ENCODE measurements around the gene SPOCK3. TPM values are rescaled to one million over a fixed set of nuclear protein-coding genes. Genes with fewer than 3 reads are reported as not detected.
"Not testable (repeated sequence)": the region's sequence is repeated elsewhere in the genome, so short reads cannot be mapped to it uniquely, and the experiment has no call there.

SPOCK3 gene
- total RNA-seq, 2 experiments from 2014 or later = not detected

DNA sequence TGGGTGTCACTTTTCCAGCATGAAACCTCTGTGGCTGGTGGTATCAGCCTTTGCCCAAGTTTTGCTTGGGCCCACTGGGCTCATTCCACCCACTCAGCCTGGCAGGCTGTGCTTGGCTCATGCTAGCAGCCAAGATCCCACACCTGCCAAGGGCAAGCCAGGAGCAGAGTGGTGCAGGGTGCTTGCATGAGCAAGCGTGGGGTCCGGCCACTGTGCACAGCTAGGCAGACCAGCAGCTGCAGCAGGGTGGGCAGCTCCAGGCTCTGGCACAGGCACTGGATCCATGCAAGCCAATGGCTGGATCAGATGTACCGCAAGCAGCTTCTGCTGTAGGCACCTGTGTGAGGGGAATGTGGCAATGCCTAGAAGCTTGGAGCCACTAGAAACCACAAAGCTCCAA lies 253.9 kb downstream of the SPOCK3 start:
- DNase-seq (no peak), ATAC-seq (no peak)
- CTCF ChIA-PET = no interaction called here
- Mint-ChIP-seq H3K4me1 (ENCODE audit: low read depth) (no peaks in the 10 kb centered on the region), H3K9me3 (ENCODE audit: insufficient read depth) (no peaks in the 10 kb centered on the region), H3K27ac (no peak overlapping the region), H3K27me3 (ENCODE audit: low read depth) (no peaks in the 10 kb centered on the region), H3K36me3 (ENCODE audit: low read depth) (no peaks in the 10 kb centered on the region), H3K4me3 (no peak overlapping the region)
- POLR2A ChIA-PET = no interaction called here

DNA sequence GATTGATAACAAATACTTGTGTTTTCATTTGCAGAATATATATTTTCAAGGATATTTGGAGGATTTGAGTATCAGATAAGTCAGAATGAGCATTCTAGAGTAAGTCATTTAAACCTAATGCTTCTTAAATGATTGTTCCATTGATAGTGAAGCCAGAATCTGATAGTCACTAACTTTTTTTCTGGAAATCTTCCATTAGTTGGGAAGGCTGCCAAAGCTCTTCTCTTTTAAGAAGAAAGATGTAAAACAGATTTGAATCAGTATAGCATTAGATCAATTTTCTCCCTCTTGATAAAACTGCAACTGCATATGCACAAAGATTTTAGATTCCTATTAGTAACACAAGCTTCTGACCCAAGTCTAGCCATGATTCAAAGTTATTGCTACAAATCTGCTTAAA lies 256.7 kb downstream of the SPOCK3 start:
- CTCF ChIA-PET = no interaction called here
- no peaks in the 10 kb centered on the region for H3K27me3 Mint-ChIP-seq (ENCODE audit: low read depth)
- no peak overlapping the region for H3K27ac Mint-ChIP-seq
- no peak overlapping the region for H3K4me3 Mint-ChIP-seq
- no peaks in the 10 kb centered on the region for H3K9me3 Mint-ChIP-seq (ENCODE audit: insufficient read depth)
- no peak for ATAC-seq
- H3K4me1 Mint-ChIP-seq (ENCODE audit: low read depth) = no peaks in the 10 kb centered on the region
- POLR2A ChIA-PET = no interaction called here
- no peak for DNase-seq
- no peaks in the 10 kb centered on the region for H3K36me3 Mint-ChIP-seq (ENCODE audit: low read depth)

DNA sequence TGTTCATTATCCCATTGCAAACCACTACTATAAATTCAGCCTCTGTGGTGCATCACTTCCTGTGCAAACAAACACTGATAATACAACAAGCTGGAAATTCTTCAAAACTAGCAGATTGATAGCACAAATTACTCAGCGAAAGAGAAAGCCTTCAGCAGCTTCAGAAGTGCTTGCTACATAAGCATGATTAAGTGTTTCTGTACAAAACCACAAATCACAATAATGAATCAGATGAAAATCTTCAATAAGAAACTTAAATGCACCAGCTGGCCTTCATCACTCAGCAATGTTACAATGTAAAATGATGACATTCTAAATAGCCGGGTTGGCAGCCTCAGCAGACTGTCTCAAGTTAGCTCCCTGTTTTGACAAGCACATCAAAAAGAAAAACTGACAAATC lies 262.2 kb downstream of the SPOCK3 start:
- Mint-ChIP-seq H3K36me3 (ENCODE audit: low read depth) (no peaks in the 10 kb centered on the region), H3K27ac (no peak overlapping the region), H3K4me1 (ENCODE audit: low read depth) (no peaks in the 10 kb centered on the region), H3K27me3 (ENCODE audit: low read depth) (no peaks in the 10 kb centered on the region), H3K4me3 (no peak overlapping the region), H3K9me3 (ENCODE audit: insufficient read depth) (no peaks in the 10 kb centered on the region)
- no peak for DNase-seq
- ChIA-PET POLR2A (no interaction called here), CTCF (no interaction called here)
- ATAC-seq = no peak

DNA sequence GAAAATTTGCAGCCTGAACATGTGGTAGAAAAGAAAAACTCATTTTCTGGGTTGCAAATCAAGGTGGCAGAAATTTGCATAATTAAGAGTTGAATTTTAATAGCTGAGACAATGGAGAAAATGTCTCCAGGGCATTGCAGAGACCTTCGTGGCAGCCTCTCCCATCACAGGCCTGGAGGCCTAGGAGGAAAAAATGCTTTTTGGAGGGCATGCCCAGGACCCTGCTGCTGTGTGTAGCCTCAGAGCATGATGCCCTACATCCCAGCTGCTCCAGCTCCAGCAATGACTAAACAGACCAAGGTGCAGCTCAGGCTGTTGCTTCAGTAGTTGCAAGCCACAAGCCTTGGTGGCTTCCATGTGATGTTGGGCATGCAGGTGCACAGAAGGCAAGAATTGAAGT lies 266.1 kb downstream of the SPOCK3 start:
- H3K27me3 Mint-ChIP-seq (ENCODE audit: low read depth); H3K4me1 Mint-ChIP-seq (ENCODE audit: low read depth); H3K4me3 Mint-ChIP-seq; H3K36me3 Mint-ChIP-seq (ENCODE audit: low read depth); CTCF ChIA-PET; H3K9me3 Mint-ChIP-seq (ENCODE audit: insufficient read depth); H3K27ac Mint-ChIP-seq; DNase-seq; ATAC-seq; POLR2A ChIA-PET: not testable (repeated sequence)

DNA sequence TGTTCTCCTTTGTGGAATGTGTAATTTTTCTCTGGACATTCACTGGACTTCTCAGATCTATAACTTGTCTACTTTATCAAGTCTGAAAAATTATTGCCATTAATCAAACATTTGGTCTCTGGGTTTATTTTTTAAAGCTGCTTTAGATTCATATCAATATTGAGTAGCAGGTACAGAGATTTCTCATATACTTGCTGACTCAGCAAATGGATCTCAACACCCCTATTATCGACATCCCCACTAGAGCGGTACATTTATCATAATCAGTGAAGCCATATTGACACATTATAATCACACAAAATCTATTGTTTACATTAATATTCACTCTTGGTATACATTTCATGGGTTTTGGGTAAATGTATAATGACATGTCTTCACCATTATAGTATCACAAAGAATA lies 268.7 kb downstream of the SPOCK3 start:
- POLR2A ChIA-PET = no interaction called here
- Mint-ChIP-seq H3K27me3 (ENCODE audit: low read depth) (no peaks in the 10 kb centered on the region), H3K9me3 (ENCODE audit: insufficient read depth) (no peaks in the 10 kb centered on the region), H3K27ac (no peak overlapping the region), H3K4me3 (no peak overlapping the region), H3K4me1 (ENCODE audit: low read depth) (no peaks in the 10 kb centered on the region), H3K36me3 (ENCODE audit: low read depth) (no peaks in the 10 kb centered on the region)
- CTCF ChIA-PET = no interaction called here
- ATAC-seq (no peak), DNase-seq (no peak)

DNA sequence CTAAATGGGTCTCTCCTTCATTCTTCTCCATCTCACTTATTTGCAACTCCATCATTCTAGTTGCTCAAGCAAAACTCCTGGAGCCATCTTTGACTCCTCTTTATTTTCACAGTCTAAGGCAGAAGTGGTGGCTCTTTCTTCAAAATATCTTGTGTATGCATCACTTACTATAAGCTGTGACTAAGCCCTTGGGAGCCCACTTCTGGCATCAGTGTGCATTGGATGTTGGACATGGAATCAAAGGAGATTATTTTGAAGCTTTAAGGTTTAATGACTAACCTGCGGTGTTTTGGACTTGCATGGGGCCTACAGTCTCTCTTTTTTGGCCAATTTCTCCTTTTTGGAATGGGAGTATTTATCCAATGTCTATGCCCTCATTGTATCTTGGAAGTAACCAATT lies 276.8 kb downstream of the SPOCK3 start:
- H3K27ac Mint-ChIP-seq = no peak overlapping the region
- no peaks in the 10 kb centered on the region for H3K4me1 Mint-ChIP-seq (ENCODE audit: low read depth)
- peaks cover 12% of the 10 kb centered on the region for H3K9me3 Mint-ChIP-seq (ENCODE audit: insufficient read depth)
- ChIA-PET POLR2A (no interaction called here), CTCF (no interaction called here)
- ATAC-seq = no peak
- DNase-seq = no peak
- no peaks in the 10 kb centered on the region for H3K36me3 Mint-ChIP-seq (ENCODE audit: low read depth)
- no peaks in the 10 kb centered on the region for H3K27me3 Mint-ChIP-seq (ENCODE audit: low read depth)
- H3K4me3 Mint-ChIP-seq = no peak overlapping the region

DNA sequence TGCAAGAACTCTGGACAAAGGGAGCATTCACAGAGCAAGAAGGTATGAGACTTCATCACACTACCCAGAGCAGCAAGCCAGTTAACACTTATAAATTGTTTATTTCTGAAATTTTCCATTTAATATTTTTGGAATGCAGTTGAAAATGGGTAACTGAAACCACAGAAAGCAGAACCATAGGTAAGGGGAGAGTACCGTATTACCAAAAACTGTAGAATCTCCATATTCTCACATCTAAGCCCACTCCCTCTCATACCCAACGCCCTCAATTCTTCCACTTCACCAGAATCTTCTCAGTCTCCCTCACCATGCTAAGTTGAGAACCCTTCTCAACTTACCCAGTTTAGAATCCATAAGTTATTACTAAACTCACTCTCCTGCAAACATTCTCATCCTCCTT lies 277.8 kb downstream of the SPOCK3 start:
- Mint-ChIP-seq H3K4me1 (ENCODE audit: low read depth) (no peaks in the 10 kb centered on the region), H3K27ac (no peak overlapping the region), H3K27me3 (ENCODE audit: low read depth) (no peaks in the 10 kb centered on the region), H3K9me3 (ENCODE audit: insufficient read depth) (peaks cover 12% of the 10 kb centered on the region), H3K36me3 (ENCODE audit: low read depth) (no peaks in the 10 kb centered on the region), H3K4me3 (no peak overlapping the region)
- ATAC-seq (no peak), DNase-seq (no peak)
- ChIA-PET CTCF (no interaction called here), POLR2A (no interaction called here)

DNA sequence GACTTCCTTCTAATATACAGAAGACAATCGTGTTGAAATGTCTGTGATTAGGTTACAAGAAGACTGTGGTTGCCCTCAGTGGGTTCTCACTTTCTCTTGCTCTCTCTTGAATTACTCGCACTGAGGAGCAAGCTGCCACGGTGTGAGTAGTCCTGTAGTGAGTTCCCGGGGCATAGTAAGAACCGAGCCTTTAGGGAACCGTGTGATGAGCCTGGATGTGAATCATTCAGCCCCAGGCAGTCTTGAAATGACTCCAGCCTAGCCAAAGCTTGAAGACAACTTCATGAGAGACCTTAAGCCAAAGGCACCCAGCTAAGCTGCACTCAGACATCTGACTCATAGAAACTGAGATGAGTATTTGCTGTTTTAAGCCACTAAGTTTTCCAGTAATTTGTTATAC lies 292.7 kb downstream of the SPOCK3 start:
- no peak for DNase-seq
- Mint-ChIP-seq H3K4me3 (no peak overlapping the region), H3K4me1 (ENCODE audit: low read depth) (no peaks in the 10 kb centered on the region), H3K9me3 (ENCODE audit: insufficient read depth) (no peaks in the 10 kb centered on the region), H3K27ac (no peak overlapping the region), H3K36me3 (ENCODE audit: low read depth) (no peaks in the 10 kb centered on the region), H3K27me3 (ENCODE audit: low read depth) (no peaks in the 10 kb centered on the region)
- no peak for ATAC-seq
- POLR2A ChIA-PET = no interaction called here
- CTCF ChIA-PET = no interaction called here

DNA sequence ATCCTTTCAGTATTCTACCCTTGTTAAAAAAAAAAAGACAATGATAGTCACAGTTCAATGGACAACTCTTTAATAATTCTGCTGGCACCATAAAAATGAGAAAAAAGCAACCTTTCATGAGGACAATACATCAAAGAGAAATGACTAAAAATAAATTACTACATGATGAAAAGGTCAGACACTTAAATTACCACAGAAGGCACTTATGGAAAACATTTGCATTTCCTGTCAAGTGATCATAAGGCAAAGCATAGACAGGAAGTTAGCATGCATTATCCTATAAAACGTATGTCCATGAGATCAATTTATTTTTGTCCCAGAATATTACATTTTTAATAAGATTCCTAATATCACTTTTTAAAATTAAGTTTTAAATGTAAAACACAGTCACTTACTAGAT lies 303.8 kb downstream of the SPOCK3 start:
- Mint-ChIP-seq H3K36me3 (ENCODE audit: low read depth) (no peaks in the 10 kb centered on the region), H3K4me3 (no peak overlapping the region), H3K4me1 (ENCODE audit: low read depth) (no peaks in the 10 kb centered on the region), H3K27me3 (ENCODE audit: low read depth) (no peaks in the 10 kb centered on the region), H3K27ac (no peak overlapping the region), H3K9me3 (ENCODE audit: insufficient read depth) (peaks cover 4% of the 10 kb centered on the region)
- ChIA-PET POLR2A (no interaction called here), CTCF (no interaction called here)
- DNase-seq (no peak), ATAC-seq (no peak)

DNA sequence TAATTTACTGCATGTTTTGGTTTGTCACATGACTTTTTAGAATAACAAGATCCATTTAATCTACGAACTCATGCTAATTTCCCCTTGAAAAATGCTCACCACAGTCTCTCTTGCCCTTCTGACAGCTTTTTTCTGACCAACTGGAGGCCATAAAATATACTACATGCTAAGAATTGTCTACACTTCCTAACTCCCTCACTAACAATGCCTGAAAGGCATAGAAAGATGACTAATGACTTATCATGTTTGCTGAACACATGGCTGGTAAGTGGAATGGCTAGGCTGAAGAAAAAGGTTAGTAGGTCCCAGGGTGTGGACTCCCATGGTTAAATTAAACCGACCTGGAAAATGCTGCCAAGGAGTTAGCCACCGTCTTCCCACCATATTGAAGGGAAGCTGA lies 309.9 kb downstream of the SPOCK3 start:
- H3K36me3 Mint-ChIP-seq (ENCODE audit: low read depth) = no peaks in the 10 kb centered on the region
- no peaks in the 10 kb centered on the region for H3K27me3 Mint-ChIP-seq (ENCODE audit: low read depth)
- H3K4me1 Mint-ChIP-seq (ENCODE audit: low read depth) = no peaks in the 10 kb centered on the region
- H3K27ac Mint-ChIP-seq = no peak overlapping the region
- no peak for DNase-seq
- H3K4me3 Mint-ChIP-seq = no peak overlapping the region
- no peak for ATAC-seq
- ChIA-PET CTCF (no interaction called here), POLR2A (no interaction called here)
- H3K9me3 Mint-ChIP-seq (ENCODE audit: insufficient read depth) = peaks cover 4% of the 10 kb centered on the region

DNA sequence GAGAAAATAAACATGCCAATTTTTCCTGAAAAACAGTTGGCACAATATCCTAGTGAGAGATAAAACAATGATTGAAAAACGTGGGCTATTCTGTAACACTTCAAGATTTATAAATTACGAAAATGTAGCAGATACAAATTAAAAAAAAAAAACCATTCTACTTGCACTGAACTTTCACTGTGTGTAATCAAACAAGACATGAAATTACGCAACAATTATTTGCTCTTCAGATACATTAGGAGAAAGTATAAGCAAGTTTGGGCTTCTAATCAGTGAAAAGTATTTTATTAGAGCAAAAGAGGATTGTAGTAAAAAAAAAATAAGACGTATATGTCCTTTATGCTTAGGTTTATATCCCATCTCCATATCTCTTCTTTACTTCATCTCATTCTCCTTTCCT lies 320.4 kb downstream of the SPOCK3 start:
- Mint-ChIP-seq H3K9me3 (ENCODE audit: insufficient read depth) (no peaks in the 10 kb centered on the region), H3K4me1 (ENCODE audit: low read depth) (no peaks in the 10 kb centered on the region), H3K4me3 (no peak overlapping the region), H3K27ac (no peak overlapping the region), H3K36me3 (ENCODE audit: low read depth) (no peaks in the 10 kb centered on the region), H3K27me3 (ENCODE audit: low read depth) (no peaks in the 10 kb centered on the region)
- DNase-seq (no peak), ATAC-seq (no peak)
- CTCF ChIA-PET = no interaction called here
- POLR2A ChIA-PET = no interaction called here

DNA sequence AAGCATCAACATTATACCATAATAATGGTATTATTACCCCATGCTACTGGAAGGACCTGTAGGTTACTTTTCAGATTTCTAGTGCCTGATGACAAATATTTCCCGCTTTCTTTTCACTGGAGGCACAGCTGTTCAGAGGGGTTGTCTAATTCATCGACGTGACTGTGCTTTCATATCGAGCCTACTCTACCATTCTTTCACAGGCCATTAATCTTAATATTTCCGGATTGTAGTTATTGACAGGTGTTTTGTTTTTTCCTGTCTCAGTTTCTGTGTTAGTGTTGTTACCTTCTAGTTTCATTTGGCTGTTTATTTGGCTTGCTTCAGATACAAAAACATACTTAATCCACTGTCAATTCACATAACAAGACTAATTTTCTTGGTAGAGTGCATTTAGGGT lies 330.9 kb downstream of the SPOCK3 start:
- ChIA-PET CTCF (no interaction called here), POLR2A (no interaction called here)
- Mint-ChIP-seq H3K4me1 (ENCODE audit: low read depth) (no peaks in the 10 kb centered on the region), H3K4me3 (no peak overlapping the region), H3K36me3 (ENCODE audit: low read depth) (no peaks in the 10 kb centered on the region), H3K9me3 (ENCODE audit: insufficient read depth) (no peaks in the 10 kb centered on the region), H3K27me3 (ENCODE audit: low read depth) (no peaks in the 10 kb centered on the region), H3K27ac (no peak overlapping the region)
- no peak for ATAC-seq
- no peak for DNase-seq

DNA sequence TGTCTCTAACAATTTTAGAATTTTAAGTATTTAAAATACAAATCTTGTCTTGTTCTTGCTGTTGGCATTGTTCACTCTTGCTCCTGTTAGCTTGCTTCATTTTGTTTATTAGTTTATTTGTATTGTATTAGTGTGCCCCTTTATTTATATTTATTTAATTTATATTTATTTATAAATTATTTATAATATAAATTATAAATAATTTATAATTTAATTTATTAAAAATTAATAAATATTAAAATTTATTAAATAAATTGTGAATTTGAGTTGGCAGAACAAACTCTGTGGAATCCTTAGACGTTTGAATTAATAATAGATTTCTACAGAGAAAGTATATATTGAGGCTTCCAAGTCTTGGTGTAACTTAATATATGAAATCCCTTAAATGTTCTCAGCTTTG lies 331.4 kb downstream of the SPOCK3 start:
- ChIA-PET POLR2A (no interaction called here), CTCF (no interaction called here)
- Mint-ChIP-seq H3K27ac (no peak overlapping the region), H3K36me3 (ENCODE audit: low read depth) (no peaks in the 10 kb centered on the region), H3K4me3 (no peak overlapping the region), H3K9me3 (ENCODE audit: insufficient read depth) (no peaks in the 10 kb centered on the region), H3K4me1 (ENCODE audit: low read depth) (no peaks in the 10 kb centered on the region), H3K27me3 (ENCODE audit: low read depth) (no peaks in the 10 kb centered on the region)
- ATAC-seq = no peak
- DNase-seq = no peak

DNA sequence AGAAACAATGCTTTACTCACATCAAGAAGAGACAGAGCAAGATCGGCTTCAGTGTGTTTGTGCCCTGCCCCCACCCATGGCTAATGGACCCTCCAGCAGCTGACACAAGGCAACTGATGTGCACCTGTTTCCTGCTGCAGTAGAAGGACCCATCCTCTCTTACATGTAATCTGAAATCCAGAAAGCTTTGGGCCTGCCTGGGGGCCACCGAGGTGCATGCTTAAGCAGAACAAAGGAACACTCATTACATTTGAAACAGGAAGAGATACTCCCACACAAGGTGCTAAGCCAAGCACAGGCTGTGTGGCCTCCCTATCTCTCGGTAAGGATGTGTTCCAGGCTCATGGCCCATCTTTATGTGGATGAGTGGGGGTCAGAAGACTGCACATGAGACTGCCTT lies 338.0 kb downstream of the SPOCK3 start:
- Mint-ChIP-seq H3K27ac (no peak overlapping the region), H3K36me3 (ENCODE audit: low read depth) (no peaks in the 10 kb centered on the region), H3K4me1 (ENCODE audit: low read depth) (no peaks in the 10 kb centered on the region), H3K27me3 (ENCODE audit: low read depth) (no peaks in the 10 kb centered on the region), H3K9me3 (ENCODE audit: insufficient read depth) (peaks cover 4% of the 10 kb centered on the region), H3K4me3 (no peak overlapping the region)
- DNase-seq = no peak
- ChIA-PET POLR2A (no interaction called here), CTCF (no interaction called here)
- no peak for ATAC-seq

Data from activated CD8-positive, alpha-beta T cell treated with anti-CD3 and anti-CD28 coated beads, Interleukin-2, amount 10 ng/mL, durations not matched to agents 7 days and 5 days (primary cell).